Measurements from ENCODE around the gene ATP2C2. TPM values are rescaled to one million over a fixed set of nuclear protein-coding genes. Genes with fewer than 3 reads are reported as not detected.

The ATP2C2 gene
- total RNA-seq, 4 donors from 2014 or later = 1.1 to 25.8 (median 5.6) TPM

GRCh38 chr16:84497418-84498222, 129.3 kb downstream of the ATP2C2 start:
- Histone ChIP-seq H3K27ac (no peak overlapping the region), H3K9me3 (no peaks in the 10 kb centered on the region), H3K27me3 (no peaks in the 10 kb centered on the region), H3K4me1 (peaks cover 0 to 32% (median 7%) of the 10 kb centered on the region in 3 donors), H3K4me3 (no peak overlapping the region), H3K36me3 (peaks cover 10 to 80% (median 13%) of the 10 kb centered on the region in 3 donors)
- no peak for TF ChIP-seq POLR2A (IDR thresholded peaks at IDR 0.05)
- TF ChIP-seq CTCF (IDR thresholded peaks at IDR 0.05) = no peak
- intact Hi-C loops (cut with DNase I) = no loop called here
- DNase-seq = no peak
- 90 to 91% methylated on average over 18 of the region's 18 CpGs for WGBS, 2 donors

- H3K4me1 ChIP-seq = peaks cover 4 to 38% (median 9%) of the 10 kb centered on the region in 3 donors
- no peak overlapping the region for H3K27ac ChIP-seq
- no peak for TF ChIP-seq CTCF (IDR thresholded peaks at IDR 0.05)
- no peak for TF ChIP-seq POLR2A (IDR thresholded peaks at IDR 0.05)
- intact Hi-C loops (cut with DNase I) = no loop called here
- H3K9me3 ChIP-seq = no peaks in the 10 kb centered on the region
- no peak for DNase-seq
- H3K36me3 ChIP-seq = peaks cover 9 to 74% (median 10%) of the 10 kb centered on the region in 3 donors
- 60 to 100% methylated on average over 1 to 2 of the region's 2 CpGs for WGBS, 2 donors
- H3K4me3 ChIP-seq = no peak overlapping the region
- H3K27me3 ChIP-seq = no peaks in the 10 kb centered on the region
Measured at GRCh38 chr16:84498223-84498610, 129.9 kb downstream of the ATP2C2 start.

- Histone ChIP-seq H3K4me1 (peaks cover 10 to 47% (median 15%) of the 10 kb centered on the region in 3 donors), H3K4me3 (no peak overlapping the region), H3K27ac (no peak overlapping the region), H3K9me3 (no peaks in the 10 kb centered on the region), H3K36me3 (peaks cover 9 to 66% (median 10%) of the 10 kb centered on the region in 3 donors), H3K27me3 (no peaks in the 10 kb centered on the region)
- no peak for DNase-seq
- TF ChIP-seq CTCF (IDR thresholded peaks at IDR 0.05) (no peak), POLR2A (IDR thresholded peaks at IDR 0.05) (no peak)
- 80 to 87% methylated on average over 8 to 12 of the region's 13 CpGs for WGBS, 2 donors
- intact Hi-C loops (cut with DNase I) = no loop called here
Measured at GRCh38 chr16:84498859-84499620, 130.7 kb downstream of the ATP2C2 start.

- Histone ChIP-seq H3K4me3 (no peak overlapping the region), H3K27ac (no peak overlapping the region), H3K9me3 (no peaks in the 10 kb centered on the region), H3K27me3 (no peaks in the 10 kb centered on the region), H3K36me3 (peaks cover 4 to 60% (median 10%) of the 10 kb centered on the region in 3 donors), H3K4me1 (peaks cover 12 to 49% (median 15%) of the 10 kb centered on the region in 3 donors)
- 89 to 92% methylated on average over 15 of the region's 15 CpGs for WGBS, 2 donors
- TF ChIP-seq POLR2A (IDR thresholded peaks at IDR 0.05) (no peak), CTCF (IDR thresholded peaks at IDR 0.05) (no peak)
- DNase-seq = no peak
- intact Hi-C loops (cut with DNase I) = no loop called here
Measured at GRCh38 chr16:84499638-84500037, 131.3 kb downstream of the ATP2C2 start.

- no peak overlapping the region for H3K4me3 ChIP-seq
- H3K27ac ChIP-seq = peak overlapping the region in 3 of 4 donors; percentile 12 to 93 (median 14)
- no peaks in the 10 kb centered on the region for H3K27me3 ChIP-seq
- DNase-seq = no peak
- peaks cover 20 to 58% (median 22%) of the 10 kb centered on the region in 3 donors for H3K4me1 ChIP-seq
- intact Hi-C loops (cut with DNase I) = no loop called here
- no peaks in the 10 kb centered on the region for H3K9me3 ChIP-seq
- H3K36me3 ChIP-seq = peaks cover 4 to 51% (median 10%) of the 10 kb centered on the region in 3 donors
- 95 to 100% methylated on average over 1 to 10 of the region's 13 CpGs for WGBS, 2 donors
- TF ChIP-seq CTCF (IDR thresholded peaks at IDR 0.05) (no peak), POLR2A (IDR thresholded peaks at IDR 0.05) (no peak)
Measured at GRCh38 chr16:84500531-84500930, 132.2 kb downstream of the ATP2C2 start.

Data from esophagus squamous epithelium (tissue), 5 donors.